Measurements from ENCODE around the gene EMCN.
"Not testable (repeated sequence)": the region's sequence is repeated elsewhere in the genome, so short reads cannot be mapped to it uniquely, and the experiment has no call there.

EMCN gene

DNA sequence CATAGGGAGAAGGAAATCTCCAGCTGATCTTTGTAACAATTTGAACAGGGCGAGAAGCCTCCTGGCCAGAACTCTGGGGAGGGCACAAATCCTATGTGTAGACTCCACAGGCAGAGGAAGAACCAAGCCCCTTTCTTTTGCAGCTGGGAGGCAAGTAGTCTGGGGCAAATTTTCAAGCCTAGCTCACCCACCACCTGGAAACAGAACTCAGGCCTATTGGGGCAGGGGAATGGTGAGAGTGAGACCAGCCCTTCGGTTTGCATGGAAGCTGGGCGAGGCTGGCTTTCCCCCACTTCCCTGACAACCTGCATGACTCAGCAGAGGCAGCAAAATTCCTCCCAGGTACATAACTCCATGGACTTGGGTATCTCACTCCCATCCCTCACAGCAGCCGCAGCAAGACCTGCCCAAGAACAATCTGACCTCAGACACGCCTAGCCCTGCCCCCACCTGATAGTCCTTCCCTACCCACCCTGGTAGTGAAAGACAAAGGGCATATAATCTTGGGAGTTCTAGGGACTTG lies 138.2 kb downstream of the EMCN start:
- H3K4me3 ChIP-seq (ENCODE audit: low read length) = no peak overlapping the region
- no peak for TF ChIP-seq ZNF274 (IDR thresholded peaks at IDR 0.05; ENCODE audit: low read depth, low read length)

DNA sequence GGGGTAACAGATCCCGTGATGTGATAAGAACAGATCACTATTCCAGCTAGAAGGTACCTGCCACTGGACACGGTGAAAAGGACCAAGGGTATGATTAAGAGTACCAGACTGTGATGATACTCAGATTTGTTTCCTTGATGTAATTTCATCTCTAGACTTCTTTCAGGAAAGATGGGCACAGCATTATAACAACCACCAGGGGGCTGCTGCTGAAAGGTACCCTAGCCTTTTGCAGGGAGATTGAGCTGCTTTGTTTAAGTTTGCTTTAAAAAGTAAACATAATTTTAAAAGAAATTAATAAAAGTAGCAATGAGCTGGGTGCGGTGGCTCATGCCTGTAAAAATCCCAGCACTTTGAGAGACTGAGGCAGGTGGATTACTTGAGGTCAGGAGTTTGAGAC lies 145.4 kb downstream of the EMCN start:
- TF ChIP-seq ZNF274 (IDR thresholded peaks at IDR 0.05; ENCODE audit: low read depth, low read length) = no peak
- no peak overlapping the region for H3K4me3 ChIP-seq (ENCODE audit: low read length)

DNA sequence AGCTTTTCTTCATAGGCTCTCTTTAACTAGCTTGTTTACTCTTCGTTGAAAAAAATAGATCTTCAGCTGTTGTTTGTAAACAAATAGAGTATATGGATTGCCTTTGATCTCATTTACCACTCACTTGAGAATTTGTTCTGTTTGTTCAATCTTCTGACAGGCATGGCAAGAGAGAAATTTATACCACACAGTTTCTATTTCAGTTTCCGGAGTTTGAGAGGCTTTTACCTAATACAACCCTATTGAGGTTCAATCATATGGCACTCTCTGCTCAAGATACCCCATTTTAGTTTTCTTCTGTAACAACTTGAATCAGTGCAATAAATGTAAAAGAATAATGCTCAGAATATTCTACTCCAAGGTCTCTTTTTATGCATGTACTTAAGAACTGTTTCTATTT lies 148.0 kb downstream of the EMCN start:
- no peak overlapping the region for H3K4me3 ChIP-seq (ENCODE audit: low read length)
- TF ChIP-seq ZNF274 (IDR thresholded peaks at IDR 0.05; ENCODE audit: low read depth, low read length) = no peak

DNA sequence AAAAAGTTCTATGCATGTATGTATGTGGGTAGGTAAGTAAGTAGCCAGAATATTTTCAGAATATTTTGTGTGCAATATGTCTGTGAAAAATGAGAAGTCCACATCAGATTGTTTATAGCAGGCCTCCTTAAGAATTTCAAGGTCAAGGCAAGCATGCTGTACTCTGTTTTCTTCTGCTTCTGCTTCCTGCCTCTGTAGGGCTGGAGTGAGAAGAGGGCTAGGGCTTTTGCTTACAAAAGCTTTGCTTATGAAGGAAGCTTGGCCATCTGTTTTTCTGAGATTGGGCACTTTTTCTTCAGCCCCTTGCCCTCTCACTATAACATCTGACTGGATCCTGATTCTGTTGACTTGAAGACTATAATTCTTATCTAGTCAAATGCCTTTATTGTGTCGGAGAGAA lies 150.4 kb downstream of the EMCN start:
- TF ChIP-seq ZNF274 (IDR thresholded peaks at IDR 0.05; ENCODE audit: low read depth, low read length) = no peak
- no peak overlapping the region for H3K4me3 ChIP-seq (ENCODE audit: low read length)

DNA sequence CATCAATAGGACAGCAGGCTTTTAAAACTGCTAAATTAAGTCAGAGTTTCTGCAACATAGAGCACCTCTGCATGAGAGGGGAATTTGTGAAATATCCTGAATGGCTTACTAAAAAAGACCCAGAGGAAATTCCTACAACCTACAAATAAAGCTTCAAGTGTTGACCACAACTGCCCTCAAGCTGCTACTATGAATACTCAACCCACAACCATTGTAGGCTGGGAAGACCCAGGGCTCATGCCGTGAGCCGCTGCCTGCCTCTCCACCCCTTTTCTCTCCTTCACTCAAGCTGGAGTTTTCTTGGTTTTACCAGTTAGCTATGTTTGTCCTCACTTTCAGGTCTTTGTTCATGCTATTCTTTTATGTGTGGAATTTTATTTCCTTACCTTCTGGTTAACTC lies 151.6 kb downstream of the EMCN start:
- TF ChIP-seq ZNF274 (IDR thresholded peaks at IDR 0.05; ENCODE audit: low read depth, low read length) = no peak
- H3K4me3 ChIP-seq (ENCODE audit: low read length) = no peak overlapping the region

DNA sequence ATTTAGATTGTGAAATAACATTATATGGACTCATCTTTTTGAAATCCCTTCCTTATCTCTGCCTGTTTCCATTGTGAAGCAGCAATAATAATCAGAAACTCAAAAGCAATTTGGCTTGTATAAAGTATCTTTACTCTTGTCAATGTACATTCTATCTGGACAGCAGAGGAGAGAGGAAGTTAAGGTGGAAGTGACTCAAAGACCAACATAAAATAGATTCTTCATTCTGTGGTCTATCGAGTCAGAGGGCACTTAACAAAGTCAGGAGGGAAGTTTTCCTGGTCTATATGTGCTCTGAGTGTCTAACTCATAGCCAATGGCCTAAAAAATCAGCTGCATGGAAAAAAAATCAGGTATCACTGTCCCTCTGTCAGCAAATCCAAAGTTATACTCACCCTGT lies 155.5 kb downstream of the EMCN start:
- no peak for TF ChIP-seq ZNF274 (IDR thresholded peaks at IDR 0.05; ENCODE audit: low read depth, low read length)
- H3K4me3 ChIP-seq (ENCODE audit: low read length) = no peak overlapping the region

DNA sequence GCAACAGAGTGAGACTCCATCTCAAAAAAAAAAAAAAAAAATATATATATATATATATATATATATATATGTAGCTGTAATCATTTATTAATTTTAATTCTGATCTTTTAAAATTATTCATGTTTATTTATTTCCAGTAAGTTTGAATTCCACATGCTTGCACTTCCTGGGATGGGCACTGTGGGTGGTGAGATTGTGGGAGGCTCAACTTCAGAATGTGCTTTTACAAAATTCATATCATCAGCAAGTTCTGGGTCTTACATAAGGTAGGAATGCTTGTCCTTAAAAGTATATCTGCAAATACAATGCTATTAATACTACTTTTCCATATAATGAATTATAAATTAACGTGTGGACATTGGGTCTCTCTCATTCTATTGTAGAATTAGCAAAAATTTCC lies 156.5 kb downstream of the EMCN start:
- TF ChIP-seq ZNF274 (IDR thresholded peaks at IDR 0.05; ENCODE audit: low read depth, low read length) = no peak
- H3K4me3 ChIP-seq (ENCODE audit: low read length) = no peak overlapping the region

DNA sequence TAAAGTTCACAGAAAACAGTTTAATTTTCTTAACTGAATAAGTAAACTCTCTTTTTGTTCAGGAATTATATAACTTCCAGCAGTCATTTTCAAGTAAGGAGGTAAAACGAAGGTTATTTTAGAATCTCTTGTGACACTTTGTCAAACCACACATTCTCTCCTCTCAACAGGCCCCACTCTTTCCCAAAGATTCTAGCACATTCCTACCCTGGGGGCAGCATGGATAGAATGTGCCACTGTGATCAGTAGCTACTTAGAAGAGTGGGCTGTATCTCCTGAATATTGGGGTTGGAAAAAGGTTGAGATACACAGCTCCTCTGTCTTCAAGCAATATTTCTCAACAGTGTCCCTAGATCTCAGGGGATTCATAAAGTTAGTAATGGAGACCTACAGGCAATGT lies 157.6 kb downstream of the EMCN start:
- no peak overlapping the region for H3K4me3 ChIP-seq (ENCODE audit: low read length)
- no peak for TF ChIP-seq ZNF274 (IDR thresholded peaks at IDR 0.05; ENCODE audit: low read depth, low read length)

DNA sequence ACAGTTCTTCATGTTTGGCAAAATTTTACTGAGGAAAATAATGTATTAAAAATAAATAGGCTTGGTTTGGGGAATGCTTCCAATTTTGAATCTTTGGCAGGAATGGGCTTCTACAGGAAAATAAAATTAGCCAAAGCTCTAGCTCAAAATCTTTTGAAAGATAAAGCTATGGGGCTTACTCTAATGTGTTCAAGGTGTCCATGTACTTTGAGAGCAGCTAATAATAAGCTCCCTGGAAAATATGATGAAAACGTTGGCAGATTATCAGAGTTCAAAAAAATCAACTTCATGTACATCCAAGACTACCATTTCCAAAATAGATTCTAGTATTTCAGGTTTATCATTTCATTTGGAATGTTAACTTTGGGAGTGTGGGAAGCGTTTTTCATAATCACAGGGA lies 158.4 kb downstream of the EMCN start:
- no peak for TF ChIP-seq ZNF274 (IDR thresholded peaks at IDR 0.05; ENCODE audit: low read depth, low read length)
- H3K4me3 ChIP-seq (ENCODE audit: low read length) = no peak overlapping the region

DNA sequence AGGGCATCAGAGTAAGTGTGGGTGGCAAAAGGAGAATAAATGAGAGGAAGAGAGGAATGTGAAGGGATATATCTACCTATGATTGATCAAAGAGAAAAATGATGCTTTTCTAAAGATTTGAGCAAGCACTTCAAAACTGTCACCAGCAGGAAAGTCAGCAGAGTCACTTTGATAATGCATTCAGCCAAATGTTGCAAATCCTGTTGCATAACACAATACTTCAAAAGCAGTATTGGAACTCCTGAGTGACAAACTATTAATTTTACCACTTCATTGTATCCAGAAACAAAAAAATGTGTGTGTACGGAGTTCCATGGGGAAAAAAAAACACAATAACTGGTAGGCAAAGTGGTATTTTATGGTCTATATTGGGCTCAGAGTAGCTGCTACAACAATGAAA lies 160.3 kb downstream of the EMCN start:
- no peak for TF ChIP-seq ZNF274 (IDR thresholded peaks at IDR 0.05; ENCODE audit: low read depth, low read length)
- H3K4me3 ChIP-seq (ENCODE audit: low read length) = no peak overlapping the region

DNA sequence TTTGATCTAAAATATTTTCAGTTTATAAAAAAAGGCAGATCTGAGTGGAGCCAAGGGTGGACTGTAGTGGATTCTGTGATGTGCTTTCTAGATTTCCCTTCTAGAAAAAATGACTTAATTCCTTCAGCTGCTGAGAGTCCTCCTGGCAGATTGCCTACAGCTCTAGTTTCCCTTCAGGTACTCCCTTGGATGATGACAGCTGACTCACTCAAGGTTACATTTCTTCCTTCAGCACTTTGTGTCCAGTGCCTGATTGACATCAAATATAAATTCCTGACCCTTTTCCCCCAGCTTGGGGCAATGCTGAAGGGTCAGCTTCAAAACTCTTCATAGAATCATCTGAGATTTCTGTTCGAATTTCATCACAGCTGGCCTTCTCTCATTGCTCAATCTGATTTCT lies 161.7 kb downstream of the EMCN start:
- TF ChIP-seq ZNF274 (IDR thresholded peaks at IDR 0.05; ENCODE audit: low read depth, low read length) = no peak
- no peak overlapping the region for H3K4me3 ChIP-seq (ENCODE audit: low read length)

DNA sequence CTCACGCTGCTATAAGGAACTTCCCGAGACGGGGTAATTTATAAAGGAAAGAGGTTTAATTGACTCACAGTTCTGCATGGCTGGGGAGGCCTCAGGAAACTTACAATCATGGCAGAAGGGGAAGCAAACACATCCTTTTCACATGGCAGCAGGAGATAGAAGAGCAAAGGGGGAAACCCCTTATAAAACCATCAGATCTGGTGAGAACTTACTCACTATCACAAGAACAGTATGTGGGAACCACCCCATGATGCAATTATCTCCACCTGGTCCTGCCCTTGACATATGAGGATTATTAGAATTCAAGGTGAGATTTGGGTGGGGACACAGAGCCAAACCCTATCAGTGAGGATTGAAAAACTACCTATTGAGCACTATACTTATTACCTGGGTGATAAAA lies 165.5 kb downstream of the EMCN start:
- not testable (repeated sequence) for H3K4me3 ChIP-seq (ENCODE audit: low read length)

DNA sequence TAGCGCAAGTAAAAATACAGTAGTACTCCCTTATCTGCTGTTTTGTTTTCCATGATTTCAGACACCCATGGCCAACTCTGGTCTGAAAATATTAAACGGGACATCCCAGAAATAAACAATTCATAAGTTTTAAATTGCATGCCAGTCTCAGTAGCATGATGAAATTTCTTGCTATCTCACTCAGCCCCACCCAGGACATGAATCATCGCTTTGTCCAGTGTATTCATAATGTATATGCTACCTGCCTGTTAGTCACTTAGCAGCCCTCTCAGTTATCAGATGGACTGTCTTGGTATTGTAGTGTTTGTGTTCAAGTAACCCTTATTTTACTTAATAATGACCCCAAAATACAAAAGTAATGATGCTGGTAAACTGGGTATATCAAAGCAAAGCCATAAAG lies 169.3 kb downstream of the EMCN start:
- no peak overlapping the region for H3K4me3 ChIP-seq (ENCODE audit: low read length)
- no peak for TF ChIP-seq ZNF274 (IDR thresholded peaks at IDR 0.05; ENCODE audit: low read depth, low read length)

DNA sequence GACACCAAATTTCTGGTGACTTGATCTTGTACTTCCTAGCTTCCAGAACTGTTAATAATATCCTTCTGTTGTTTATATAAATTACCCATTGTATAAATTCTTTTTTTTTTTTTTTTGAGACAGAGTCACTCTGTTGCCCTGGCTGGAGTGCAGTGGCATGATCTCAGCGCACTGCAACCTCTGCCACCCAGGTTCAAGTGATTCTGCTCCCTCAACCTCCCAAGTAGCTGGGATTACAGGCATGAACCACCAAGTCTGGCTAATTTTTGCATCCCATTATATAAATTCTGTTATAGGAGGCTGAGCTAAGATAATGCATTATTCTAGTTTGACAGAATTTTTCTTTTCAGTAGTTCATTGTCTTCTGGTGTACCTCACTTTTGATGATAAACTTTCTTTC lies 170.6 kb downstream of the EMCN start:
- no peak for TF ChIP-seq ZNF274 (IDR thresholded peaks at IDR 0.05; ENCODE audit: low read depth, low read length)
- no peak overlapping the region for H3K4me3 ChIP-seq (ENCODE audit: low read length)

DNA sequence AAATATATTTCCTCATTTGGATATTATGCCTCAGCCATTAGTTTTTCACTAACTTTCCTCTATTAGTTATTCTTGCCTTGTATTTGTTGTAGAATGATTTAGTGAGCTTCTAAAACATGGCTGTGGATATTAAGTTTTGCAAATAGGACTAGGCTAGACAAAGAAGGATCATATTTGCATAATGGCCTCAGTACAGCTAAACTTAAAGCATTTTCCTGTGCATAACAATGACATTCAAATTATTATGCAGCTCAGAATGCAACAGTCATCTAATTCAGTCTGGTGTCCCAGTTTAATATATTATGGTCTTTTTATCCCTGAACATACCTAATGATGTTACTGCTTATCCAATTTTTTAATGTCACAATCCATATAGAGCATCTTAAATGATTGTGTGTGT lies 172.2 kb downstream of the EMCN start:
- H3K4me3 ChIP-seq (ENCODE audit: low read length) = no peak overlapping the region
- no peak for TF ChIP-seq ZNF274 (IDR thresholded peaks at IDR 0.05; ENCODE audit: low read depth, low read length)

All from GM08714 (cell line).